BJ (cell line): ENCODE results near the gene PRR12. TPM values are rescaled to one million over a fixed set of nuclear protein-coding genes. Genes with fewer than 3 reads are reported as not detected.

Experiments used
- CTCF ChIA-PET: fragments of 350-600 bp; formaldehyde crosslinking; extraction: SDS; loops from one replicate; lab custom pipeline; 2021; ENCODE audit warnings: antibody characterized with exemption, inconsistent platforms; lab: Yijun Ruan, JAX
- POLR2A ChIA-PET: fragments of 300-600 bp; sonication (Branson Sonifier 250); formaldehyde crosslinking; extraction: SDS; loops from one replicate; lab custom pipeline; 2021; ENCODE audit warnings: antibody characterized with exemption; lab: Charles Lee
- DNase-seq: peaks from one replicate; pipeline ENCODE4 v3.0.0-alpha.2; 2011; ENCODE audit warnings: low read depth
- H3K27me3 ChIP-seq: 2 replicates; pipeline ENCODE4 v1.6.0; 2011; ENCODE audit warnings: low read length; ENCODE audit not compliant: control insufficient read depth, insufficient read depth
- H3K36me3 ChIP-seq: 2 replicates; pipeline ENCODE4 v1.5.1; 2011; ENCODE audit warnings: low read length; ENCODE audit not compliant: control insufficient read depth, insufficient read depth
- H3K4me3 ChIP-seq: 2 replicates; pipeline ENCODE4 v1.5.1; 2011; ENCODE audit warnings: low read depth, mild to moderate bottlenecking, control low read depth, low read length
- polyA plus RNA-seq: library from polyadenylated mRNA; depleted of rRNA; stranded (reverse); fragments of >200 nt; gene quantifications from 2 replicates; pipeline ENCODE4 v1.2.3, GENCODE V29; 2011
- TF ChIP-seq, protein P1 (sequence below): IDR thresholded peaks from 2 replicates; pipeline ENCODE4 v1.5.1; 2011; ENCODE audit warnings: low read depth, mild to moderate bottlenecking, control low read depth, inconsistent platforms, low read length, moderate library complexity; ENCODE audit not compliant: insufficient read depth

Gene PRR12
- polyA plus RNA-seq, 1 experiment = 0.42 TPM

GRCh38 chr19:49636233-49636932, 45.4 kb downstream of the PRR12 start:
- H3K27me3 ChIP-seq = no peaks in the 10 kb centered on the region
- H3K36me3 ChIP-seq = peaks cover 5% of the 10 kb centered on the region; the same call in 1 of the 2 replicates
- POLR2A ChIA-PET = no interaction called here
- no peak overlapping the region for H3K4me3 ChIP-seq
- DNase-seq = no peak
- CTCF ChIA-PET = interaction anchor here (0.7 to 1.0 kb wide), 4 partner anchors 45 to 133 kb away, joined by 3 read pairs; no protein-coding TSS in a partner anchor
- TF ChIP-seq, protein P1, sequence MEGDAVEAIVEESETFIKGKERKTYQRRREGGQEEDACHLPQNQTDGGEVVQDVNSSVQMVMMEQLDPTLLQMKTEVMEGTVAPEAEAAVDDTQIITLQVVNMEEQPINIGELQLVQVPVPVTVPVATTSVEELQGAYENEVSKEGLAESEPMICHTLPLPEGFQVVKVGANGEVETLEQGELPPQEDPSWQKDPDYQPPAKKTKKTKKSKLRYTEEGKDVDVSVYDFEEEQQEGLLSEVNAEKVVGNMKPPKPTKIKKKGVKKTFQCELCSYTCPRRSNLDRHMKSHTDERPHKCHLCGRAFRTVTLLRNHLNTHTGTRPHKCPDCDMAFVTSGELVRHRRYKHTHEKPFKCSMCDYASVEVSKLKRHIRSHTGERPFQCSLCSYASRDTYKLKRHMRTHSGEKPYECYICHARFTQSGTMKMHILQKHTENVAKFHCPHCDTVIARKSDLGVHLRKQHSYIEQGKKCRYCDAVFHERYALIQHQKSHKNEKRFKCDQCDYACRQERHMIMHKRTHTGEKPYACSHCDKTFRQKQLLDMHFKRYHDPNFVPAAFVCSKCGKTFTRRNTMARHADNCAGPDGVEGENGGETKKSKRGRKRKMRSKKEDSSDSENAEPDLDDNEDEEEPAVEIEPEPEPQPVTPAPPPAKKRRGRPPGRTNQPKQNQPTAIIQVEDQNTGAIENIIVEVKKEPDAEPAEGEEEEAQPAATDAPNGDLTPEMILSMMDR = no peak

GRCh38 chr19:49637821-49638738, 47.1 kb downstream of the PRR12 start:
- DNase-seq = peak; percentile 34
- Histone ChIP-seq H3K4me3 (peak overlapping the region; percentile 55), H3K27me3 (no peaks in the 10 kb centered on the region), H3K36me3 (peaks cover 5% of the 10 kb centered on the region; the same call in 1 of the 2 replicates)
- TF ChIP-seq, protein P1 = no peak
- ChIA-PET POLR2A (interaction anchor here (0.7 kb wide), 1 partner anchor 46 kb away, joined by 3 read pairs; no protein-coding TSS in a partner anchor), CTCF (interaction anchor here (0.5 to 2.1 kb wide), 8 partner anchors 15 to 67 kb away, joined by 3 to 9 read pairs (median 4); partner anchors contain the start of gene PRMT1)

GRCh38 chr19:49639401-49640112, 48.6 kb downstream of the PRR12 start:
- CTCF ChIA-PET = interaction anchor here (1.0 to 2.1 kb wide), 3 partner anchors 33 to 41 kb away, joined by 3 to 9 read pairs (median 4); partner anchors contain the start of gene PRMT1

DNA sequence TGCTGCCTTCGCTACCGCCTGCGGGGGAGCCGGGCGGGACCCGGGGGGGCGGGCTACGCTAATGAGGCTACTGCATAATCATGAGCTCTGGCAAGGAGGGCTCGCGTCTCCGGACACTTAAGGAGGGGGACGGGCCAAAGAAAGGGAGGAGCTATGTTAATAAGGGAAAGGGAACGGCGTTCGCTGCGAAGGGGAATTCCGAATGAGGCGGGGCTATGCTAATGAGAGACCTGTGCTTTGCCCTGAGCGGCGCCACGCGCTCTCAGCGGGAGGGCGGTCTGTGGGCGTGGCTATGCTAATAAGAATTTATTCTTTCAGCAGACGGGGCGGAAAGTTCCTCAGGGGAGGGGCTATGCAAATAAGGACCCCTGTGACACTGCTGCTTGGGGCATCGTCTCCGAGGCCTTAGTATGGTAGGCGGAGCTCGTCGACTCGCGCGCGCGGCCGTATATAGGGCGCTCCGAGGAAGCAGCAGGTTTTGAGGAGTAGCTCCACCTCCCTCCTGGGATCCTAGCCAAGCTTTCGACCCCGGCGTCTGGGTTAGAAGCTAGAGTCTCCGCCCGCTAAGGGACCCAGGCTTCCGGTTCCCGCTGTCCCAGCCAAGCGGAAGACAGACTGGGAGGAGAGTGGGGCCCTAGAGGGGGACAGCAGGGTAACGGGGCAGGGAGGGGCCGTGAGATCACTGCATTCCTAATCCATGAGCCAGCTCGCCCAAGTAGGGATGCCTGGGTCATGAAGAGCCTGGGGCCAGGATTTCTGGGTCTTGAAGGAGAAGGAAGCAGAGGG, 49.3 kb downstream of the PRR12 start, which contains the start of gene RRAS:
TSS of gene RRAS (minus strand) at position 31 of the 786 bp plus-strand sequence. CDS start 45 bp downstream, outside the sequence.
- Histone ChIP-seq H3K4me3 (peak within 1 kb of the TSS; percentile 57), H3K36me3 (peaks cover 11% of the 10 kb centered on the region), H3K27me3 (no peaks in the 10 kb centered on the region)
- ChIA-PET CTCF (interaction anchor here (0.6 to 2.1 kb wide), 5 partner anchors 32 to 77 kb away, joined by 3 to 9 read pairs (median 3); no protein-coding TSS in a partner anchor), POLR2A (interaction anchor here (0.6 to 1.7 kb wide), 7 partner anchors 36 to 225 kb away, joined by 4 to 9 read pairs (median 5); partner anchors contain the start of genes NOSIP, PRMT1, PRRG2 and RCN3)
- TF ChIP-seq, protein P1 = no peak
- DNase-seq = peak; percentile 100

More at GRCh38 chr19:49639401-49640112, 48.6 kb downstream of the PRR12 start:
- H3K4me3 ChIP-seq = peak overlapping the region; percentile 55
- TF ChIP-seq, protein P1 = no peak
- DNase-seq = no peak
- POLR2A ChIA-PET = interaction anchor here (0.9 to 1.7 kb wide), 4 partner anchors 37 to 112 kb away, joined by 4 to 9 read pairs (median 6); partner anchors contain the start of genes NOSIP, PRMT1, PRRG2 and RCN3
- H3K36me3 ChIP-seq = peaks cover 7% of the 10 kb centered on the region
- H3K27me3 ChIP-seq = no peaks in the 10 kb centered on the region
